Peyer's patch (tissue), 4 donors: ENCODE data around the gene LRRC75A.

Experiments used
- CTCF ChIP-seq, 6 experiments: fragments of 450-650 bp in 4 of 6; fragments of 200-600 bp in 2 of 6; sonication (generic) in 1 of 6; IDR thresholded peaks; one replicate each; pipeline ENCODE4 v1.5.1; 2017 to 2019; ENCODE audit warnings: antibody characterized with exemption in 6 of 6, mild to moderate bottlenecking in 3 of 6, moderate library complexity in 1 of 6
- POLR2A ChIP-seq, 2 donors: fragments of 450-650 bp; IDR thresholded peaks; one replicate each; pipeline ENCODE4 v1.5.1; 2017; ENCODE audit warnings: antibody characterized with exemption in 2 of 2, mild to moderate bottlenecking in 2 of 2, moderate library complexity in 2 of 2

DNA sequence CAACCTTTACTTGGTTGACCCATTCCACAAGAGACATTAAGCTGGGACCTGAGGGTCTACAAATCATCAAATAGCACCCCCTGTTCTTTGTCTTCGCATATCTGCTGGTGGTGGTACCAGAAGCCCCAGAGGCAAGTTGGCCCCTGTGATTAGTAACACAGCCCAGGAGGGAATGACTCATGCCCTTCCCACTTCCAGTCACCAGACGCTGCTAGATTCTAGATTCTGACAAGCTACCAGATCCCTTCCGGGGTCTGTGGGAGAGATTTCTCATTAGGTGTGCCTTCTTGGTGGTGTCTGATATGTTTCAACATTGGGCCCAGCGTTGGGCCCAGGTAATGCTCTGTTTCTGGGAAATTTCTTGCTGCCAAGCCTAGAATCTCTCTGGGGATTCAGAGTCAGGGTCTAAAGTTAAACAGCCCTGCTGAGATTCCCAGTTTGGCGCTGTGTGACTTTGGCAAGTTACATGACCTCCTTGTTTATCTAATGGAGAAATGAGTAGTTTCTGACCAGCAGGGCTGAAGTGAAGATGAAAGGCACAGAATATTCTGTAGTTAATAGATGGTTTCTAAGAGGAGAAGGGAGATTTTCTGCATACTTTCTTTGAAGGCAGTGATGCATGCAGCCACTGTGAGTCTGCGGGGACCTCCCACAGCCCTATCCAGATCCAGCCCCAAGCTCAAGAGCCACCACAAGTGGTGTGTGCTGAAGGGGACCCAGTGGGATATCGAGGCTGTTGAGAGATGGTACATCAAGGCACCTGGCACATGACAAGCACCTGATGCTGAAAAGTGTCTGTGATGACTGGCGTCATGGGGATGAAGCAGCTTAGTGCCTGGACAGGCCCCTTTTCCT, 72.7 kb downstream of the LRRC75A start:
- TF ChIP-seq POLR2A (IDR thresholded peaks at IDR 0.05) (no peak), CTCF (IDR thresholded peaks at IDR 0.05) (no peak)
